Natural killer cell (primary cell): ENCODE data around the gene ARHGAP26. TPM values are rescaled to one million over a fixed set of nuclear protein-coding genes. Genes with fewer than 3 reads are reported as not detected.
"Not testable (repeated sequence)": the region's sequence is repeated elsewhere in the genome, so short reads cannot be mapped to it uniquely, and the experiment has no call there.

Experiments
- ATAC-seq, 3 donors: fragments of 150-1000 bp in 2 of 3; fragments of 200-7000 bp in 1 of 3; cut with Tn5 transposase; 1 replicate in 1 of 3; 2 replicates in 2 of 3; pipeline ENCODE4 v1.10.0; 2021; ENCODE audit warnings: mild to moderate bottlenecking in 2 of 3, moderate library complexity in 2 of 3
- DNase-seq, 2 donors: peaks; one replicate each; pipeline versions ENCODE4 v3.0.0 to v3.0.0-alpha.2; 2013 to 2021; ENCODE audit warnings: mixed read lengths in 1 of 2
- H3K27ac ChIP-seq: one replicate; pipeline ENCODE4 v1.5.1; 2013; ENCODE audit warnings: mild to moderate bottlenecking, low read length
- H3K27me3 ChIP-seq: one replicate; pipeline ENCODE4 v1.6.1; 2013; ENCODE audit warnings: low read length; ENCODE audit not compliant: control insufficient read depth, insufficient read depth
- H3K36me3 ChIP-seq: one replicate; pipeline ENCODE4 v1.6.1; 2013; ENCODE audit warnings: low read length; ENCODE audit not compliant: control insufficient read depth, insufficient read depth
- H3K4me1 ChIP-seq: one replicate; pipeline ENCODE4 v1.6.1; 2013; ENCODE audit warnings: low read length; ENCODE audit not compliant: control insufficient read depth, insufficient read depth
- H3K4me3 ChIP-seq: one replicate; pipeline ENCODE4 v1.5.1; 2013; ENCODE audit warnings: low read length
- H3K9me3 ChIP-seq: one replicate; pipeline ENCODE4 v1.6.1; 2013; ENCODE audit warnings: low read length; ENCODE audit not compliant: control insufficient read depth, insufficient read depth
- H3K27ac Mint-ChIP-seq, 2 donors: one replicate each; pipeline ENCODE4 v1.8.0; 2022; ENCODE audit warnings: mild to moderate bottlenecking in 2 of 2, mixed read lengths in 2 of 2, moderate library complexity in 1 of 2
- H3K27me3 Mint-ChIP-seq, 2 donors: one replicate each; pipeline ENCODE4 v1.8.0; 2022; ENCODE audit warnings: low read depth in 2 of 2, mixed read lengths in 2 of 2
- H3K36me3 Mint-ChIP-seq: one replicate; pipeline ENCODE4 v1.8.0; 2022; ENCODE audit warnings: mixed read lengths
- H3K4me1 Mint-ChIP-seq, 2 donors: one replicate each; pipeline ENCODE4 v1.8.0; 2022; ENCODE audit warnings: mixed read lengths in 2 of 2
- H3K4me3 Mint-ChIP-seq: one replicate; pipeline ENCODE4 v1.8.0; 2022; ENCODE audit warnings: mild to moderate bottlenecking, moderate library complexity, mixed read lengths
- H3K9me3 Mint-ChIP-seq, 2 donors: one replicate each; pipeline ENCODE4 v1.8.0; 2022; ENCODE audit warnings: mixed read lengths in 2 of 2
- WGBS: methylation state at CpG from one replicate; pipeline ENCODE4 v1.1.7; 2013; ENCODE audit warnings: missing lambda C conversion rate; ENCODE audit not compliant: insufficient coverage; 5-methylcytosine and 5-hydroxymethylcytosine counted together
- intact Hi-C: fragments of 100-400 bp; cut with micrococcal nuclease; formaldehyde crosslinking; loops from one replicate; pipeline ENCODE4 v1.14.2; 2022
- total RNA-seq, 4 donors: library from RNA; stranded (reverse); fragments of 120-200 nt in 1 of 4; gene quantifications; one replicate each; pipeline versions ENCODE4 v1.2.3 to v1.2.4, GENCODE V29; 2013 to 2022
- TF ChIP-seq, protein P1 (sequence below): fragments of 200-600 bp; IDR thresholded peaks from one replicate; pipeline ENCODE4 v1.8.0; 2022; ENCODE audit warnings: antibody characterized with exemption

ARHGAP26 gene
- total RNA-seq, 3 donors from 2014 or later (not counting 1 experiment from before 2014, with no cell fraction given): 153 to 159 (median 158) TPM

DNA sequence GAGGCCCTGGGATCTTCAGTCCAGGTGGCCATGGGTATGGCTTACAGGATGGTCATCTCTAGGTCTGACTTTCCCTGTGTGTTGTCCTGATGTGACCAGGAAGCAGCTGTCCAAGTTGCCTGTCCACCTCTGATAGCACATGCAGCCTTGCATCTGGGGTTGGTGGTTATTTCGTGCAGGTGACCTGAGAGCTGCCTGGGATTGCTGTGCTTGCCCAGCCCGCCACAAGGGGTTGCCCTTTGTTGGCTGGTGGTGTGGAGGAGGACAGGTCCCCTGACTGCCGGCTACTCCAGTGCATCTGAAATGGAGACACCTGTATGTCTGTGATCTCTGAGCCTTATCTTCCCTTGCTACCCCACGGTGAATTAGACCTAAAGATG lies 212.6 kb downstream of the ARHGAP26 start:
- ATAC-seq (peak in 1 of 3 donors; percentile 22), DNase-seq (no peak)
- Histone ChIP-seq H3K27ac (peak overlapping the region; percentile 61), H3K4me3 (no peak overlapping the region), H3K36me3 (no peaks in the 10 kb centered on the region), H3K27me3 (no peaks in the 10 kb centered on the region), H3K9me3 (no peaks in the 10 kb centered on the region), H3K4me1 (peaks cover 58% of the 10 kb centered on the region)
- TF ChIP-seq, protein P1, sequence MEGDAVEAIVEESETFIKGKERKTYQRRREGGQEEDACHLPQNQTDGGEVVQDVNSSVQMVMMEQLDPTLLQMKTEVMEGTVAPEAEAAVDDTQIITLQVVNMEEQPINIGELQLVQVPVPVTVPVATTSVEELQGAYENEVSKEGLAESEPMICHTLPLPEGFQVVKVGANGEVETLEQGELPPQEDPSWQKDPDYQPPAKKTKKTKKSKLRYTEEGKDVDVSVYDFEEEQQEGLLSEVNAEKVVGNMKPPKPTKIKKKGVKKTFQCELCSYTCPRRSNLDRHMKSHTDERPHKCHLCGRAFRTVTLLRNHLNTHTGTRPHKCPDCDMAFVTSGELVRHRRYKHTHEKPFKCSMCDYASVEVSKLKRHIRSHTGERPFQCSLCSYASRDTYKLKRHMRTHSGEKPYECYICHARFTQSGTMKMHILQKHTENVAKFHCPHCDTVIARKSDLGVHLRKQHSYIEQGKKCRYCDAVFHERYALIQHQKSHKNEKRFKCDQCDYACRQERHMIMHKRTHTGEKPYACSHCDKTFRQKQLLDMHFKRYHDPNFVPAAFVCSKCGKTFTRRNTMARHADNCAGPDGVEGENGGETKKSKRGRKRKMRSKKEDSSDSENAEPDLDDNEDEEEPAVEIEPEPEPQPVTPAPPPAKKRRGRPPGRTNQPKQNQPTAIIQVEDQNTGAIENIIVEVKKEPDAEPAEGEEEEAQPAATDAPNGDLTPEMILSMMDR: no peak
- peak overlapping the region; percentile 21 for H3K4me3 Mint-ChIP-seq
- no peaks in the 10 kb centered on the region for H3K27me3 Mint-ChIP-seq
- WGBS: 88% methylated on average over 4 of the region's 4 CpGs
- H3K9me3 Mint-ChIP-seq: peaks cover 0 to 3% of the 10 kb centered on the region in 2 donors
- peaks cover 79 to 80% of the 10 kb centered on the region in 2 donors for H3K4me1 Mint-ChIP-seq
- intact Hi-C loops: no loop called here
- H3K36me3 Mint-ChIP-seq: peaks cover 12% of the 10 kb centered on the region
- peak overlapping the region; percentile 89 to 91 for H3K27ac Mint-ChIP-seq

DNA sequence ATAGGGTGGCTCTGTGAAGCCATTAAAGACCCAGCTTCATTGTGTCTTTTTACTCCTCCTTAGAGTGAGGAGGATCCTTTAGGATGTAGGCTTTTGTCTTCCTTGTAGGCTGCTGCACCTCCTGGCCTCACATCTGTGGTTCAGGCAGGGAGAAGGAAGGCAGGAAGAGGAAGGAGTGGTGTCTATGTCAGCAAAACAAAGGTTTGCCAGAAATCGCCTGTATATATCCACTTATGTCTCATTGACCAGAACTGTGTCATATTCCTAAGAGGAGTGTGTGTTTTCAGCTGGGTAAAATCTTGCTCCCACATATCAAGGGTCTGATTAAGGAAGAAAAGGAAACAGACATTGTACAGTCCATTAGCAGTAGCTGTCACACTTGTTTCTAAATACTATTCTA lies 213.8 kb downstream of the ARHGAP26 start:
- TF ChIP-seq, protein P1: no peak
- Histone ChIP-seq H3K27me3 (no peaks in the 10 kb centered on the region), H3K4me1 (peaks cover 51% of the 10 kb centered on the region), H3K9me3 (no peaks in the 10 kb centered on the region), H3K27ac (peak overlapping the region; percentile 62), H3K36me3 (no peaks in the 10 kb centered on the region), H3K4me3 (no peak overlapping the region)
- intact Hi-C loops: loop anchor here (1.0 to 2.0 kb wide), 2 partner anchors 12 to 13 kb away; no protein-coding TSS in a partner anchor
- WGBS: no CpG with 5 or more reads among the region's 1 CpG
- peaks cover 77 to 80% of the 10 kb centered on the region in 2 donors for H3K4me1 Mint-ChIP-seq
- H3K27ac Mint-ChIP-seq: peak overlapping the region; percentile 83 to 89
- H3K4me3 Mint-ChIP-seq: peak overlapping the region; percentile 18
- H3K9me3 Mint-ChIP-seq: peaks cover 3 to 4% of the 10 kb centered on the region in 2 donors
- ATAC-seq (peak; percentile 8 to 21 (median 20)), DNase-seq (no peak)
- H3K36me3 Mint-ChIP-seq: peaks cover 20% of the 10 kb centered on the region
- H3K27me3 Mint-ChIP-seq: no peaks in the 10 kb centered on the region

DNA sequence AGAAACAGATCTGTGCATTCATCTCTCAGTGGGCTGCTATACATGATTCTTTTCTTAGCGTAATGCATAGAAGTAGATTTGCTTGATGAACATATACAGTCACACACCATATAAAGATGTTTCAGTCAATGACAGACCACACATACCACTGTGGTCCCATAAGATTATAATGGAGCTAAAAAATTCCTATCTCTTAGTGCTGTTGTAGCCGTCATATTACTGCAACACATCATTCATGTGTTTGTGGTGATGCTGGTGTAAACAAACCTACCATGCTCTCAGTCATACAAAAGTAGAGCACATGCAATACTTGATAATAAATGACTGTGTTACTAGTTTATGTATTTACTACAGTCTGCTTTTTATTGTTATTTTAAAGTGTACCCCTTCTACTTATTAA lies 214.3 kb downstream of the ARHGAP26 start:
- ATAC-seq (peak; percentile 72 to 79 (median 77)), DNase-seq (no peak)
- Histone ChIP-seq H3K27ac (peak overlapping the region; percentile 62), H3K9me3 (no peaks in the 10 kb centered on the region), H3K27me3 (no peaks in the 10 kb centered on the region), H3K4me3 (no peak overlapping the region), H3K36me3 (no peaks in the 10 kb centered on the region), H3K4me1 (peaks cover 46% of the 10 kb centered on the region)
- TF ChIP-seq, protein P1: no peak
- peaks cover 20% of the 10 kb centered on the region for H3K36me3 Mint-ChIP-seq
- intact Hi-C loops: loop anchor here (1.0 to 2.0 kb wide), 2 partner anchors 12 to 14 kb away; no protein-coding TSS in a partner anchor
- no CpG with 5 or more reads among the region's 2 CpGs for WGBS
- H3K4me3 Mint-ChIP-seq: peak overlapping the region; percentile 33
- H3K4me1 Mint-ChIP-seq: peaks cover 77 to 80% of the 10 kb centered on the region in 2 donors
- H3K27ac Mint-ChIP-seq: peak overlapping the region; percentile 83 to 89
- H3K9me3 Mint-ChIP-seq: peaks cover 3 to 4% of the 10 kb centered on the region in 2 donors
- H3K27me3 Mint-ChIP-seq: no peaks in the 10 kb centered on the region

DNA sequence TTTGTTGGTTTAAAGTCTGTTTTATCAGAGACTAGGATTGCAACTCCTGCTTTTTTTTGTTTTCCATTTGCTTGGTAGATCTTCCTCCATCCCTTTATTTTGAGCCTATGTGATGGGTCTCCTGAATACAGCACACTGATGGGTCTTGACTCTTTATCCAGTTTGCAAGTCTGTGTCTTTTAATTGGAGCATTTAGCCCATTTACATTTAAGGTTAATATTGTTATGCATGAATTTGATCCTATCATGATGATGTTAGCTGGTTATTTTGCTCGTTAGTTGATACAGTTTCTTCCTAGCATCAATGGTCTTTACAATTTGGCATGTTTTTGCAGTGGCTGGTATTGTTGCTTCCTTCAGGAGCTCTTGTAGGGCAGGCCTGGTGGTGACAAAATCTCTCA lies 219.1 kb downstream of the ARHGAP26 start:
- peaks cover 63 to 66% of the 10 kb centered on the region in 2 donors for H3K4me1 Mint-ChIP-seq
- H3K36me3 ChIP-seq, H3K9me3 ChIP-seq, H3K4me3 ChIP-seq, intact Hi-C loops, H3K27ac ChIP-seq, ATAC-seq, H3K9me3 Mint-ChIP-seq, H3K27me3 ChIP-seq, DNase-seq, H3K27me3 Mint-ChIP-seq: not testable (repeated sequence)
- peak overlapping the region; percentile 65 for H3K4me3 Mint-ChIP-seq
- peaks cover 27% of the 10 kb centered on the region for H3K4me1 ChIP-seq
- peak overlapping the region; percentile 84 to 89 for H3K27ac Mint-ChIP-seq
- H3K36me3 Mint-ChIP-seq: peaks cover 22% of the 10 kb centered on the region
- 100% methylated on average over 1 of the region's 1 CpG for WGBS

- peaks cover 16% of the 10 kb centered on the region for H3K36me3 Mint-ChIP-seq
- H3K9me3 ChIP-seq, DNase-seq, H3K27me3 Mint-ChIP-seq, H3K4me3 ChIP-seq, H3K36me3 ChIP-seq, H3K9me3 Mint-ChIP-seq, H3K27me3 ChIP-seq, ATAC-seq, intact Hi-C loops, H3K27ac ChIP-seq: not testable (repeated sequence)
- 80% methylated on average over 8 of the region's 8 CpGs for WGBS
- H3K4me3 Mint-ChIP-seq: peak overlapping the region; percentile 32
- peak overlapping the region; percentile 84 to 89 for H3K27ac Mint-ChIP-seq
- peaks cover 63 to 66% of the 10 kb centered on the region in 2 donors for H3K4me1 Mint-ChIP-seq
- H3K4me1 ChIP-seq: peaks cover 29% of the 10 kb centered on the region
Measured at GRCh38 chr5:142990073-142990472, 219.9 kb downstream of the ARHGAP26 start.
